ENCODE data around the gene LRMDA.

GRCh38 chr10:76126607-76127527 is 695.4 kb downstream of the LRMDA start:
- TF ChIP-seq GABPA (IDR thresholded peaks at IDR 0.05; ENCODE audit: low read depth, low read length) (no peak), GABPA (CRISPR knock-in tag; IDR thresholded peaks at IDR 0.05; ENCODE audit: low read depth) (no peak), ISL2 (CRISPR knock-in tag; IDR thresholded peaks at IDR 0.05) (no peak), ATF4 (CRISPR knock-in tag; IDR thresholded peaks at IDR 0.05) (no peak), PATZ1 (CRISPR knock-in tag; IDR thresholded peaks at IDR 0.05) (no peak), BCLAF1 (IDR thresholded peaks at IDR 0.05) (no peak), KDM4B (CRISPR knock-in tag; IDR thresholded peaks at IDR 0.05) (no peak), BRF2 (CRISPR knock-in tag; IDR thresholded peaks at IDR 0.05) (no peak), FOXA3 (CRISPR knock-in tag; IDR thresholded peaks at IDR 0.05) (no peak), ETS1 (CRISPR knock-in tag; IDR thresholded peaks at IDR 0.05) (no peak), ZNF792 (CRISPR knock-in tag; IDR thresholded peaks at IDR 0.05) (no peak), NBN (conservative IDR thresholded peaks at IDR 0.05) (no peak)

Measured in HepG2 (cell line).